RWPE2 (cell line): ENCODE measurements around the gene ZNHIT3.

Experiments used
- ATAC-seq: fragments of 200-7000 bp; cut with Tn5 transposase; 3 replicates; pipeline ENCODE4 v1.9.1; 2021; ENCODE audit warnings: low read depth
- DNase-seq: peaks from one replicate; pipeline ENCODE4 v3.0.0-alpha.2; 2020; ENCODE audit warnings: low spot score
- H3K27ac ChIP-seq: fragments of 450-650 bp; 2 replicates; pipeline ENCODE4 v1.5.1; 2017; ENCODE audit warnings: mild to moderate bottlenecking; ENCODE audit not compliant: poor library complexity, severe bottlenecking
- H3K27me3 ChIP-seq: fragments of 250-450 bp; sonication (Bioruptor Pico); 2 replicates; pipeline ENCODE4 v1.5.1; 2021; ENCODE audit warnings: mild to moderate bottlenecking, moderate library complexity; ENCODE audit not compliant: insufficient read depth, poor library complexity, severe bottlenecking
- H3K36me3 ChIP-seq: fragments of 250-450 bp; sonication (Bioruptor Pico); 2 replicates; pipeline ENCODE4 v1.5.1; 2020; ENCODE audit warnings: low read depth, mild to moderate bottlenecking, moderate library complexity
- H3K4me1 ChIP-seq: fragments of 250-450 bp; sonication (Bioruptor Pico); 2 replicates; pipeline ENCODE4 v1.5.1; 2021; ENCODE audit warnings: mild to moderate bottlenecking, moderate library complexity; ENCODE audit not compliant: insufficient read depth, poor library complexity, severe bottlenecking
- H3K4me3 ChIP-seq: fragments of 250-450 bp; sonication (Bioruptor Pico); 2 replicates; pipeline ENCODE4 v1.5.1; 2021; ENCODE audit warnings: mild to moderate bottlenecking, moderate library complexity; ENCODE audit not compliant: severe bottlenecking
- H3K9me3 ChIP-seq: fragments of 250-450 bp; sonication (Bioruptor Pico); 2 replicates; pipeline ENCODE4 v1.5.1; 2021; ENCODE audit warnings: mild to moderate bottlenecking, moderate library complexity; ENCODE audit not compliant: severe bottlenecking
- TF ChIP-seq, protein P1 (sequence below): fragments of 450-650 bp; IDR thresholded peaks from one replicate; pipeline ENCODE4 v1.5.1; 2017; ENCODE audit warnings: mild to moderate bottlenecking, moderate library complexity; ENCODE audit not compliant: poor library complexity, severe bottlenecking

Gene ZNHIT3

DNA sequence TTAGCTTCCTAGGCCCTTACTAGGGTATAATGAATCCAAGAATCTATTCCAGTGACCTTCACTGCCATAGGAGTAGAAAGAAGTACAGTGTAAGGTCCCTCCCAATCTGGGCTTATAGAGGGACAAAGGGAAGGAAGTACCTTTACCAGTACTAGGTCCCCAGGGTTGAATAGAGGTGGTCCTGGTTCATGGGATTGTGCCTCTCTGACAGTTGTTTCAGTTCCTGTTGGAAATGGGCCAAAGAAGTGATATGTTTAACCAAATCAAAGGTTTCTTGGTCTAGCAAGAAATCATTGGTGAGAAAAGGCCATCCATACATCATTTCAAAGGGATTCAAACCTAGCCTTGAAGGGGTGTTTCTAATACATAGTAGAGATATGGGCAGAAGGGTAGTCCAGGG, 16.0 kb upstream of the ZNHIT3 start:
- peaks cover 12% of the 10 kb centered on the region for H3K27me3 ChIP-seq
- no peak for ATAC-seq

DNA sequence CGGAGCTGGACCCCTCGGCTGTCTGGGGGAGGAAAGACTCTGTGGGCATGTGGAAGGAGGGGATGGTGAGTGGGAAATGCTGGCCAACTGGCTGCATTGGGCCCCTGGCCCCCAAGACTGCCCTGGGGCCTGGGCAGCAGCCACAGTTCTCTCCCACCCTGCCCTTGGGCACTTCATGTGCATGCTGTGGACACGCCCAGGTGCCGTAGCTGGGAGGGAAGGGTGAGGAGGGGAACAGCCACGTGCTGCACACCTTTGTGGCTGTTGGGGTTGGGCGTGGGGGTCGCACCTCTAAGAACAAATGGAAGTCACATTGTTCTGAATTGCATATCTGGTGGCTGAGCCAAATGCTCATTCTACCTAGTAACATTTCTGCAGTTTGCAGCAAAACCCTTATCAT, 11.9 kb upstream of the ZNHIT3 start:
- Histone ChIP-seq H3K27me3 (peaks cover 13% of the 10 kb centered on the region), H3K9me3 (no peaks in the 10 kb centered on the region), H3K4me3 (no peak overlapping the region), H3K27ac (no peak overlapping the region), H3K36me3 (no peaks in the 10 kb centered on the region), H3K4me1 (no peaks in the 10 kb centered on the region)
- DNase-seq (no peak), ATAC-seq (no peak)
- TF ChIP-seq, protein P1, sequence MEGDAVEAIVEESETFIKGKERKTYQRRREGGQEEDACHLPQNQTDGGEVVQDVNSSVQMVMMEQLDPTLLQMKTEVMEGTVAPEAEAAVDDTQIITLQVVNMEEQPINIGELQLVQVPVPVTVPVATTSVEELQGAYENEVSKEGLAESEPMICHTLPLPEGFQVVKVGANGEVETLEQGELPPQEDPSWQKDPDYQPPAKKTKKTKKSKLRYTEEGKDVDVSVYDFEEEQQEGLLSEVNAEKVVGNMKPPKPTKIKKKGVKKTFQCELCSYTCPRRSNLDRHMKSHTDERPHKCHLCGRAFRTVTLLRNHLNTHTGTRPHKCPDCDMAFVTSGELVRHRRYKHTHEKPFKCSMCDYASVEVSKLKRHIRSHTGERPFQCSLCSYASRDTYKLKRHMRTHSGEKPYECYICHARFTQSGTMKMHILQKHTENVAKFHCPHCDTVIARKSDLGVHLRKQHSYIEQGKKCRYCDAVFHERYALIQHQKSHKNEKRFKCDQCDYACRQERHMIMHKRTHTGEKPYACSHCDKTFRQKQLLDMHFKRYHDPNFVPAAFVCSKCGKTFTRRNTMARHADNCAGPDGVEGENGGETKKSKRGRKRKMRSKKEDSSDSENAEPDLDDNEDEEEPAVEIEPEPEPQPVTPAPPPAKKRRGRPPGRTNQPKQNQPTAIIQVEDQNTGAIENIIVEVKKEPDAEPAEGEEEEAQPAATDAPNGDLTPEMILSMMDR: no peak

More for the DNA sequence above, 16.0 kb upstream of the ZNHIT3 start:
- Histone ChIP-seq H3K9me3 (no peaks in the 10 kb centered on the region), H3K4me1 (no peaks in the 10 kb centered on the region), H3K36me3 (no peaks in the 10 kb centered on the region), H3K4me3 (no peak overlapping the region), H3K27ac (no peak overlapping the region)
- TF ChIP-seq, protein P1: no peak
- no peak for DNase-seq

DNA sequence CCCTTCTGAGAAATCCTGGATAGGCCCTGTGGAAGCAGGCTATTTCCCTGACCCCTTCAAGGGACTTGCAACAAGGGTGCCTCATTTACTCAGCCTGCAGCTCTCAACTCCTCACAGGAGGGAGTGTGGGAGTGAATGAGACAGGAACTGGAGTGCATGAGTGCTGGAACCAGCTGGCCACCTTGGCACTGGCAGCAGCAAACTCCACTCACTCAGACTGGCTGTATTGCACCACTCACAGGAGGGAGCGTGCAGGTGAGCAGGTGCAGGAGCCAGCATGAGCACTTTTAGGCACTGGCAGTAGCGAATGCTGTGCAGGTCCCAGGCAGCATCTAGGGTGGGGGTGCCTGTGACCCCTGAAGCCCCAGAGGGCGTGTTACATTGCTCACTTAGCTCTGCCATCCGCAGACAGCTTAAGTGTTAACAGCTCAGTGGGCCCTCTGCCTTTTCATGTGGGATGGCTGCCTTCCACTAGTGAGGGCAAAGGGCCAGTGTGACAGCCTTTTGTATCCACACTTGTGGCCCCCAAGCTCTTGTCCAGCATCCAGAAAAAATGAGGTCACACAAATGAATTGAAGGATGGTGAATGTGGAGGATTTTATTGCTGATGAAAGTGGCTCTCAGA, 11.0 kb upstream of the ZNHIT3 start:
- Histone ChIP-seq H3K36me3 (no peaks in the 10 kb centered on the region), H3K4me1 (no peaks in the 10 kb centered on the region), H3K27ac (no peak overlapping the region), H3K27me3 (peaks cover 14% of the 10 kb centered on the region), H3K4me3 (no peak overlapping the region), H3K9me3 (no peaks in the 10 kb centered on the region)
- no peak for ATAC-seq
- TF ChIP-seq, protein P1: no peak
- DNase-seq: no peak

DNA sequence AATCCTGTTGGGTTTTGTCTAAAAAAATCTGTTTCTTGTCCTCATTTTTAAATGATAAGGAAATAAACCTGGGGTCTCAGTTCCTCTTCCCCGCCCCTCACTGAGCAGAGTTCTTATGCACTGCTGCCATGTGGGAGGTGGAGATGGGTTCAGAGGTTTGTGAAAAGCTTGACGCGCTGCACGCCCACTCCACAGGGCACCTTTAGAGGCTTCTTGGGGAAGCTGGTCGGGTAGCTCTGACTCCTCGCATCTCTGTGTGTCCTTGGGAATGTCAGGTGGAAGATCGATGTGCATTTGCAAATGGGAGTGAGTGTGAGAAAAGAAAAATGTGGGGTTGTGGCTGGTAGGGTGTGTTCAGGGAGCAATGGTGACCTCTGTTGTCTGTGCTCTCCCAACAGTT, 4.7 kb upstream of the ZNHIT3 start:
- H3K4me1 ChIP-seq: peaks cover 6% of the 10 kb centered on the region
- no peak overlapping the region for H3K4me3 ChIP-seq
- ATAC-seq (no peak), DNase-seq (no peak)
- H3K36me3 ChIP-seq: no peaks in the 10 kb centered on the region
- H3K27ac ChIP-seq: no peak overlapping the region
- H3K27me3 ChIP-seq: peaks cover 24% of the 10 kb centered on the region
- no peaks in the 10 kb centered on the region for H3K9me3 ChIP-seq
- TF ChIP-seq, protein P1: no peak
